Measurements from ENCODE around the gene SELE. TPM values are rescaled to one million over a fixed set of nuclear protein-coding genes. Genes with fewer than 3 reads are reported as not detected.

Gene SELE
- polyA plus RNA-seq, 2 of the 4 experiments (the other 2 are of a cell fraction): not detected

DNA sequence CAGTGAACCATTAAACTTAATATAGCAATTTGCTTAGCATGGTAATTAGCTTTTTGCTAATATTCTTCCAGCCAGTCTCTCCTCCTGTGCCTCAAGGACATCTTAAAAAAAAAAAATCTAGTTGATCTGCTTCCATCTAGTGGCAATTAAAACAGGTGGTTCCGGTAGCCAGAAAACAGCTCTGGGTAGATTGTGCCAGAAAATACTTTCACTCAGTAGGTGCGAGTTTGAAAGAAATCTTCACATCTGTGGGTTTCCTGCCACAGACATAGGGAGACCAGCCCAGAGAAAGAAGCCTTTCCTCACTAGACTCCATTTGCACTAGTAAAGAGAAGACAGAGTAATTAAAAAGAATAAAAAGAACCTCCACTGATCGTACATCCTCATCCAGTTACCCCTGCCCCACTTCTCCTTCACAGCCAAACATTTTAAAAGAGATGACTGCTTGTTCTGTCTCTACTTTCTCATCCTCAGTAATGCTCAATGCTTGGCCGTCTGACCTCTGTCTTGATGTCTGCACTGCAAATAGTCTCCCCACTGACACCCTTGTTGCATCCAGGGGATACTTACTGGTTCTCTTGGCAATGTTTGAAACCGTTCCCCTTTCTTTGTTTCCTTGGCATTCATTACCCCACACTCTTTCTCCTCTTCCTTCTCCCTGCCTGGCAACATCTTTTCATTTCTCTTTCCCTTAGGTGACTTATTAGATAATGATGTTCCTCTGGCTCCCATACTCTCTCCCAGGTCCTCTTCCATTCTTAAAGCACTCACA, 39.4 kb downstream of the SELE start:
- POLR2A ChIA-PET: no interaction called here
- Histone ChIP-seq H3K27ac (no peak overlapping the region), H3K4me2 (no peak overlapping the region), H3K4me1 (no peaks in the 10 kb centered on the region), H3K4me3 (no peak overlapping the region), H3K9me3 (no peaks in the 10 kb centered on the region)
- FAIRE-seq (no peak), DNase-seq (ENCODE audit: low read depth in 1 of 2, low spot score in 1 of 2) (no peak), ATAC-seq (no peak)
- 50% methylated on average over 5 of the region's 5 CpGs for WGBS (ENCODE audit: missing lambda C conversion rate)
- CTCF ChIA-PET: interaction anchor here (0.6 to 1.1 kb wide), 3 partner anchors 15 to 931 kb away, joined by 3 to 4 read pairs (median 4); no protein-coding TSS in a partner anchor
- TF ChIP-seq RCOR1 (IDR thresholded peaks at IDR 0.05; ENCODE audit: low read depth, low read length) (no peak), FOSB (CRISPR knock-in tag; IDR thresholded peaks at IDR 0.05) (no peak), SMC3 (IDR thresholded peaks at IDR 0.05) (no peak), EHMT2 (IDR thresholded peaks at IDR 0.05; ENCODE audit: low read depth) (no peak), KDM5A (IDR thresholded peaks at IDR 0.05) (no peak), TFCP2L1 (CRISPR knock-in tag; IDR thresholded peaks at IDR 0.05) (no peak), HOXA7 (CRISPR knock-in tag; IDR thresholded peaks at IDR 0.05) (no peak), HOXB13 (CRISPR knock-in tag; IDR thresholded peaks at IDR 0.05; ENCODE audit: low read depth) (no peak), ZFP36 (IDR thresholded peaks at IDR 0.05; ENCODE audit: borderline replicate concordance, partially characterized antibody) (no peak), MAZ (IDR thresholded peaks at IDR 0.05; ENCODE audit: borderline replicate concordance, low read depth, low read length) (no peak), CBX2 (IDR thresholded peaks at IDR 0.05; ENCODE audit: borderline replicate concordance, low read depth) (no peak), MYC (IDR thresholded peaks at IDR 0.05; ENCODE audit: borderline replicate concordance, low read length) (no peak), NR3C1 (IDR thresholded peaks at IDR 0.05) (no peak), HOXB5 (CRISPR knock-in tag; IDR thresholded peaks at IDR 0.05) (no peak)
- TF ChIP-seq, protein P1, sequence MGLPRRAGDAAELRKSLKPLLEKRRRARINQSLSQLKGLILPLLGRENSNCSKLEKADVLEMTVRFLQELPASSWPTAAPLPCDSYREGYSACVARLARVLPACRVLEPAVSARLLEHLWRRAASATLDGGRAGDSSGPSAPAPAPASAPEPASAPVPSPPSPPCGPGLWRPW (IDR thresholded peaks at IDR 0.05): no peak
- TF ChIP-seq, protein P2, sequence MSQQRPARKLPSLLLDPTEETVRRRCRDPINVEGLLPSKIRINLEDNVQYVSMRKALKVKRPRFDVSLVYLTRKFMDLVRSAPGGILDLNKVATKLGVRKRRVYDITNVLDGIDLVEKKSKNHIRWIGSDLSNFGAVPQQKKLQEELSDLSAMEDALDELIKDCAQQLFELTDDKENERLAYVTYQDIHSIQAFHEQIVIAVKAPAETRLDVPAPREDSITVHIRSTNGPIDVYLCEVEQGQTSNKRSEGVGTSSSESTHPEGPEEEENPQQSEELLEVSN (IDR thresholded peaks at IDR 0.05; ENCODE audit: borderline replicate concordance, low read depth): no peak
- TF ChIP-seq, protein P3, sequence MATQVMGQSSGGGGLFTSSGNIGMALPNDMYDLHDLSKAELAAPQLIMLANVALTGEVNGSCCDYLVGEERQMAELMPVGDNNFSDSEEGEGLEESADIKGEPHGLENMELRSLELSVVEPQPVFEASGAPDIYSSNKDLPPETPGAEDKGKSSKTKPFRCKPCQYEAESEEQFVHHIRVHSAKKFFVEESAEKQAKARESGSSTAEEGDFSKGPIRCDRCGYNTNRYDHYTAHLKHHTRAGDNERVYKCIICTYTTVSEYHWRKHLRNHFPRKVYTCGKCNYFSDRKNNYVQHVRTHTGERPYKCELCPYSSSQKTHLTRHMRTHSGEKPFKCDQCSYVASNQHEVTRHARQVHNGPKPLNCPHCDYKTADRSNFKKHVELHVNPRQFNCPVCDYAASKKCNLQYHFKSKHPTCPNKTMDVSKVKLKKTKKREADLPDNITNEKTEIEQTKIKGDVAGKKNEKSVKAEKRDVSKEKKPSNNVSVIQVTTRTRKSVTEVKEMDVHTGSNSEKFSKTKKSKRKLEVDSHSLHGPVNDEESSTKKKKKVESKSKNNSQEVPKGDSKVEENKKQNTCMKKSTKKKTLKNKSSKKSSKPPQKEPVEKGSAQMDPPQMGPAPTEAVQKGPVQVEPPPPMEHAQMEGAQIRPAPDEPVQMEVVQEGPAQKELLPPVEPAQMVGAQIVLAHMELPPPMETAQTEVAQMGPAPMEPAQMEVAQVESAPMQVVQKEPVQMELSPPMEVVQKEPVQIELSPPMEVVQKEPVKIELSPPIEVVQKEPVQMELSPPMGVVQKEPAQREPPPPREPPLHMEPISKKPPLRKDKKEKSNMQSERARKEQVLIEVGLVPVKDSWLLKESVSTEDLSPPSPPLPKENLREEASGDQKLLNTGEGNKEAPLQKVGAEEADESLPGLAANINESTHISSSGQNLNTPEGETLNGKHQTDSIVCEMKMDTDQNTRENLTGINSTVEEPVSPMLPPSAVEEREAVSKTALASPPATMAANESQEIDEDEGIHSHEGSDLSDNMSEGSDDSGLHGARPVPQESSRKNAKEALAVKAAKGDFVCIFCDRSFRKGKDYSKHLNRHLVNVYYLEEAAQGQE (IDR thresholded peaks at IDR 0.05): no peak
- TF ChIP-seq, protein P4, sequence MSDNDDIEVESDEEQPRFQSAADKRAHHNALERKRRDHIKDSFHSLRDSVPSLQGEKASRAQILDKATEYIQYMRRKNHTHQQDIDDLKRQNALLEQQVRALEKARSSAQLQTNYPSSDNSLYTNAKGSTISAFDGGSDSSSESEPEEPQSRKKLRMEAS (IDR thresholded peaks at IDR 0.05): no peak

DNA sequence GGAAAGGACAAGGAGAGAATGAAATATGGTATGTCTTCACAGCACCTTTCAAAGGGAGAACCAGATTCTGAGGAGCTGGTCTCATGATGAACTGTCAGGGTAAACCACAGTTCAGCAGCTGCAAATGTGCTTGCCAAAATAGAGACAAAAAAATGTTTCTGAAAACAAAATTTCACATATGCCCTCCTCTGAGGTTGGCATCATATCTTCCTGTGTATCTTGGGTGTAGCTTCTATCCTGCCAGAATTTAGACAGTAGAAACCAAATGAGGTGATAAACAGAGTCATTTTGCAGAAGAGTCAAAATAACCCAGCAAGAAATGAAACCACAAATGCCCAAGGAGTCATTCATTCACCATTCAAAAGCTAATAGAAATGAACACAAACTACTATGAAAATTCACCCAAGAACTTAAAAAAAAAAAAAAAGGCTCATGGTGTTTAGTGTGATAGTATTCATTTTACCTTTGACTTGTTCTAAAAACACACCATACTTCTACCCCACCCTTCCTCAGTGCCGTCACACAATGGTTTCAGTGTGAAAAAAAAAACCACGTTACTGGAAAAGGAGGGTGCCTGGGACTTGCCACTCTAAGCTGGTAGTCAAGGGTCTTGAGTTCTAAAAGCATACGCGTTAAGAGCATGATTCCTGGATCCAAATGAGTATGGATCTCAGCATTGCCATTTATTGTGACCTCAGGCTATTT, 41.0 kb downstream of the SELE start:
- Histone ChIP-seq H3K9me3 (no peaks in the 10 kb centered on the region), H3K27ac (no peak overlapping the region), H3K4me2 (no peak overlapping the region), H3K4me1 (no peaks in the 10 kb centered on the region), H3K4me3 (no peak overlapping the region)
- no peak for ATAC-seq
- ChIA-PET CTCF (interaction anchor here (1.3 to 2.1 kb wide), 3 partner anchors 35 to 147 kb away, joined by 3 to 7 read pairs (median 3); no protein-coding TSS in a partner anchor), POLR2A (no interaction called here)
- no peak for FAIRE-seq
- 80% methylated on average over 4 of the region's 4 CpGs for WGBS (ENCODE audit: missing lambda C conversion rate)
- no peak for TF ChIP-seq CBX2 (IDR thresholded peaks at IDR 0.05; ENCODE audit: borderline replicate concordance, low read depth)
- TF ChIP-seq, protein P3 (IDR thresholded peaks at IDR 0.05): no peak
- TF ChIP-seq PHF8 (IDR thresholded peaks at IDR 0.05; ENCODE audit: borderline replicate concordance, low read depth): no peak
- no peak for TF ChIP-seq JUNB (IDR thresholded peaks at IDR 0.05)
- no peak for TF ChIP-seq RCOR1 (IDR thresholded peaks at IDR 0.05; ENCODE audit: low read depth, low read length)
- TF ChIP-seq FOXS1 (CRISPR knock-in tag; IDR thresholded peaks at IDR 0.05): no peak
- no peak for TF ChIP-seq HOXB13 (CRISPR knock-in tag; IDR thresholded peaks at IDR 0.05; ENCODE audit: low read depth)
- no peak for TF ChIP-seq HEYL (CRISPR knock-in tag; IDR thresholded peaks at IDR 0.05)
- no peak for TF ChIP-seq BHLHE40 (IDR thresholded peaks at IDR 0.05; ENCODE audit: low read depth, low read length)
- TF ChIP-seq, protein P5, sequence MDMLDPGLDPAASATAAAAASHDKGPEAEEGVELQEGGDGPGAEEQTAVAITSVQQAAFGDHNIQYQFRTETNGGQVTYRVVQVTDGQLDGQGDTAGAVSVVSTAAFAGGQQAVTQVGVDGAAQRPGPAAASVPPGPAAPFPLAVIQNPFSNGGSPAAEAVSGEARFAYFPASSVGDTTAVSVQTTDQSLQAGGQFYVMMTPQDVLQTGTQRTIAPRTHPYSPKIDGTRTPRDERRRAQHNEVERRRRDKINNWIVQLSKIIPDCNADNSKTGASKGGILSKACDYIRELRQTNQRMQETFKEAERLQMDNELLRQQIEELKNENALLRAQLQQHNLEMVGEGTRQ (IDR thresholded peaks at IDR 0.05): no peak
- no peak for DNase-seq (ENCODE audit: low read depth in 1 of 2, low spot score in 1 of 2)

Data from A549 (cell line).